GM23248 (cell line): Measurements from ENCODE around the gene NHLRC2. TPM values are rescaled to one million over a fixed set of nuclear protein-coding genes. Genes with fewer than 3 reads are reported as not detected.

ENCODE experiments used
- DNase-seq: peaks from one replicate; pipeline ENCODE4 v3.0.0-alpha.2; 2015
- H2AFZ ChIP-seq: fragments of 200-600 bp; sonication (generic); 2 replicates; pipeline ENCODE4 v1.6.1; 2016; ENCODE audit warnings: antibody characterized with exemption
- H3F3A ChIP-seq: fragments of 200-600 bp; sonication (generic); 2 replicates; pipeline ENCODE4 v1.6.1; 2016; ENCODE audit warnings: mild to moderate bottlenecking, antibody characterized with exemption, mixed run types; ENCODE audit not compliant: insufficient read depth
- H3K27ac ChIP-seq: fragments of 200-600 bp; sonication (generic); 2 replicates; pipeline ENCODE4 v1.5.1; 2016; ENCODE audit warnings: mild to moderate bottlenecking
- H3K27me3 ChIP-seq: fragments of 200-600 bp; sonication (generic); replicated peaks from 2 replicates; pipeline ENCODE4 v1.6.1; 2016; ENCODE audit warnings: mild to moderate bottlenecking; ENCODE audit not compliant: insufficient read depth
- H3K36me3 ChIP-seq: fragments of 200-600 bp; sonication (generic); 2 replicates; pipeline ENCODE4 v1.6.1; 2016; ENCODE audit warnings: low read depth, mild to moderate bottlenecking
- H3K4me1 ChIP-seq: fragments of 200-600 bp; sonication (generic); 2 replicates; pipeline ENCODE4 v1.6.1; 2016; ENCODE audit warnings: mild to moderate bottlenecking; ENCODE audit not compliant: insufficient read depth
- H3K4me2 ChIP-seq: fragments of 200-600 bp; sonication (generic); one replicate; pipeline ENCODE4 v1.6.1; 2016; ENCODE audit warnings: mild to moderate bottlenecking; ENCODE audit not compliant: unreplicated experiment
- H3K4me3 ChIP-seq: fragments of 200-600 bp; sonication (generic); 2 replicates; pipeline ENCODE4 v1.5.1; 2016; ENCODE audit warnings: mild to moderate bottlenecking
- H3K79me2 ChIP-seq: fragments of 200-600 bp; sonication (generic); 2 replicates; pipeline ENCODE4 v1.6.1; 2016; ENCODE audit warnings: mild to moderate bottlenecking; ENCODE audit not compliant: insufficient read depth
- H3K9ac ChIP-seq: fragments of 200-600 bp; sonication (generic); 2 replicates; pipeline ENCODE4 v1.6.1; 2016; ENCODE audit warnings: mild to moderate bottlenecking
- H3K9me2 ChIP-seq: fragments of 200-600 bp; sonication (generic); 2 replicates; pipeline ENCODE4 v1.6.1; 2016; ENCODE audit warnings: mixed run types, mild to moderate bottlenecking, moderate library complexity; ENCODE audit not compliant: insufficient read depth
- H3K9me3 ChIP-seq: fragments of 200-600 bp; sonication (generic); one replicate; pipeline ENCODE4 v1.6.1; 2017; ENCODE audit warnings: low read depth
- H4K20me1 ChIP-seq: fragments of 200-600 bp; sonication (generic); 2 replicates; pipeline ENCODE4 v1.6.0; 2016; ENCODE audit not compliant: insufficient read depth
- EZH2 ChIP-seq: fragments of 200-600 bp; sonication (generic); IDR thresholded peaks from 2 replicates; pipeline ENCODE4 v1.6.1; 2018; ENCODE audit warnings: antibody characterized with exemption, mild to moderate bottlenecking; ENCODE audit not compliant: insufficient read depth, poor library complexity, severe bottlenecking
- EZH2phosphoT487 ChIP-seq: fragments of 200-600 bp; sonication (generic); IDR thresholded peaks from 2 replicates; pipeline ENCODE4 v1.6.1; 2018; ENCODE audit warnings: antibody characterized with exemption, moderate library complexity, mild to moderate bottlenecking, low read depth; ENCODE audit not compliant: insufficient read depth
- WGBS, 2 experiments: methylation state at CpG; one replicate each; pipeline ENCODE4 v1.1.6; 2015 to 2017; ENCODE audit warnings: low lambda C conversion rate in 2 of 2, low coverage in 1 of 2; ENCODE audit errors: missing lambda C conversion rate in 2 of 2; 5-methylcytosine and 5-hydroxymethylcytosine counted together
- in situ Hi-C: fragments of 300-500 bp; cut with MboI; formaldehyde crosslinking; loops from 2 replicates; pipeline ENCODE4 v1.15.0; 2020
- polyA plus RNA-seq: library from polyadenylated mRNA; unstranded; fragments of >200 nt; fragmentation: Nextera tagmentation; extraction: Ambion mirVana; gene quantifications from 2 replicates; pipeline ENCODE4 v1.2.1, GENCODE V29; 2016
- total RNA-seq: library from RNA; depleted of rRNA; stranded (reverse); fragments of >200 nt; shearing (Covaris generic); gene quantifications from 2 replicates; pipeline ENCODE4 v1.2.3, GENCODE V29; 2014

The NHLRC2 gene
- total and polyA plus RNA-seq, 2 experiments from 2014 or later = 10.1 to 10.2 TPM

DNA sequence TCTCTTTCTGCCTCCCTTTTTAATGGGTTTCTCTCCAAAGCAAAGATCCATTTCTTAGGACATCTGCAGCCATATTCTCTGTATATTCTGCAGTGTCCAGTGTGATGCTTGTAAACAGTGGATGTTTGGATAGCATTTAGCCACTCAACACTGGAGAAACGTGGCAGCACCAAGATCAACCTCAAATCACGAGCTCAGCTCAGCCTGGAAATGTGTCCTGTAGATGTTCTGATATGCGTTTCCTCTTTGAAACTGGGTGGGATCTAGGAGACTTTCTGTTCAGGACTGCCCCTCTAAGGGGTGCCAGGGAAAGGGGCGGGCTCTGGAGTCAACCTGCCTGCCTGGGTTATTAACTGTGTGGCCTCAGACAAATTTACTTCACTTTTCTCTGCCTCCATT is 91.2 kb downstream of the NHLRC2 start:
- no peak overlapping the region for H3K4me2 ChIP-seq
- no peak overlapping the region for H3K9ac ChIP-seq
- no peaks in the 10 kb centered on the region for H3F3A ChIP-seq
- in situ Hi-C loops = no loop called here
- H3K9me2 ChIP-seq = no peaks in the 10 kb centered on the region
- WGBS, 2 experiments = 79 to 87% methylated on average over 4 of the region's 4 CpGs
- H3K9me3 ChIP-seq = no peaks in the 10 kb centered on the region
- no peaks in the 10 kb centered on the region for H3K36me3 ChIP-seq
- H3K27ac ChIP-seq = no peak overlapping the region
- H3K27me3 ChIP-seq = peaks cover 3% of the 10 kb centered on the region; the same call in 1 of the 2 replicates
- no peak for DNase-seq
- H3K4me3 ChIP-seq = no peak overlapping the region
- H2AFZ ChIP-seq = no peak overlapping the region
- TF ChIP-seq EZH2 (no peak), EZH2phosphoT487 (no peak)
- no peaks in the 10 kb centered on the region for H3K79me2 ChIP-seq
- H4K20me1 ChIP-seq = no peaks in the 10 kb centered on the region
- H3K4me1 ChIP-seq = peaks cover 5% of the 10 kb centered on the region

- WGBS, 2 experiments = 20 to 21% methylated on average over 12 of the region's 12 CpGs
- DNase-seq = no peak
- TF ChIP-seq EZH2phosphoT487 (no peak), EZH2 (no peak)
Measured at GRCh38 chr10:113947184-113948041, 93.0 kb downstream of the NHLRC2 start.

DNA sequence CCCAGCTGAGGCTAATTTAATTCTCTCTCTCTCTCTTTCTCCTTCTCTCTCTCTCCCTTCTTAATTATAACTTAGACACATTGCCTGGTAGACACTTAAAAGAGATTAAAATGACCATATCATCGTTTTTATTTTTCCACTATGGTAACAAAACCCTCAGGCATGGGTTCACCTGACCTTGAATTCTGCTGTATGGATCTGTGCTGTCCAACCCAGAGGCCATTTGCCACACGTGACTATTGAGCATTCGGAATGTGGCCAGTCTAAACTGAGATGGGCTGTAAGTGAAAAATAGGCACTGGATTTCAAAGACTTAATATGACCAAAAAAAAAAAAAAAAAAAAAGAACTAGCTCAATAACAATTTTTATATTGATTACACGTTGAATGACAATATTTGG is 93.6 kb downstream of the NHLRC2 start:
- Histone ChIP-seq H3K27me3 (no peaks in the 10 kb centered on the region), H3K9ac (no peak overlapping the region), H3K9me2 (no peaks in the 10 kb centered on the region), H3K4me3 (no peak overlapping the region), H3K9me3 (no peaks in the 10 kb centered on the region), H3K27ac (no peak overlapping the region), H3K36me3 (no peaks in the 10 kb centered on the region), H3K79me2 (no peaks in the 10 kb centered on the region), H3F3A (no peaks in the 10 kb centered on the region), H3K4me2 (no peak overlapping the region), H4K20me1 (no peaks in the 10 kb centered on the region), H3K4me1 (peaks cover 5% of the 10 kb centered on the region), H2AFZ (no peak overlapping the region)
- TF ChIP-seq EZH2phosphoT487 = no peak
- TF ChIP-seq EZH2 = no peak
- WGBS, 2 experiments = 20 to 30% methylated on average over 4 of the region's 4 CpGs
- DNase-seq = no peak
- in situ Hi-C loops = no loop called here

More at GRCh38 chr10:113947184-113948041, 93.0 kb downstream of the NHLRC2 start:
- no peak overlapping the region for H3K27ac ChIP-seq
- no peaks in the 10 kb centered on the region for H3K9me2 ChIP-seq
- no peaks in the 10 kb centered on the region for H3K79me2 ChIP-seq
- H3K4me2 ChIP-seq = no peak overlapping the region
- peaks cover 5% of the 10 kb centered on the region for H3K4me1 ChIP-seq
- H3K36me3 ChIP-seq = no peaks in the 10 kb centered on the region
- in situ Hi-C loops = no loop called here
- H3K9ac ChIP-seq = no peak overlapping the region
- H3K27me3 ChIP-seq = no peaks in the 10 kb centered on the region
- no peak overlapping the region for H3K4me3 ChIP-seq
- no peak overlapping the region for H2AFZ ChIP-seq
- H4K20me1 ChIP-seq = no peaks in the 10 kb centered on the region
- H3K9me3 ChIP-seq = no peaks in the 10 kb centered on the region
- no peaks in the 10 kb centered on the region for H3F3A ChIP-seq

DNA sequence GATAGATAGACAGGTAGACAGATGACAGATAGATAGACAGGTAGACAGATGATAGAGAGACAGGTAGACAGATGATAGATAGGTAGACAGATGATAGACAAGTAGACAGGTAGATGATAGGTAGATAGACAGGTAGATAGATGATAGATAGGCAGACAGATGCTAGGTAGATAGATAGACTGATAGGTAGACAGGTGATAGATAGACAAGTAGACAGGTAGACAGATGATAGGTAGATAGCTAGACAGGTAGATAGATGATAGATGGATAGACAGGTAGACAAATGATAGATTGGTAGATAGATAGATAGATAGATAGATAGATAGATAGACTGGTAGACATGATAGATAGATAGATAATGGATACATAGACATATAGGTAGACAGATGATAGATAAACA is 95.8 kb downstream of the NHLRC2 start:
- Histone ChIP-seq H3K4me3 (no peak overlapping the region), H3K27me3 (no peaks in the 10 kb centered on the region), H3K4me1 (no peaks in the 10 kb centered on the region), H4K20me1 (no peaks in the 10 kb centered on the region), H3K79me2 (no peaks in the 10 kb centered on the region), H3K9me3 (no peaks in the 10 kb centered on the region), H3K27ac (no peak overlapping the region), H3K9me2 (no peaks in the 10 kb centered on the region), H3K36me3 (no peaks in the 10 kb centered on the region), H3K4me2 (no peak overlapping the region), H3F3A (no peaks in the 10 kb centered on the region), H2AFZ (no peak overlapping the region), H3K9ac (no peak overlapping the region)
- DNase-seq = no peak
- TF ChIP-seq EZH2phosphoT487 (no peak), EZH2 (no peak)
- in situ Hi-C loops = no loop called here
